ENCODE measurements around the gene TGM4.

Gene TGM4

DNA sequence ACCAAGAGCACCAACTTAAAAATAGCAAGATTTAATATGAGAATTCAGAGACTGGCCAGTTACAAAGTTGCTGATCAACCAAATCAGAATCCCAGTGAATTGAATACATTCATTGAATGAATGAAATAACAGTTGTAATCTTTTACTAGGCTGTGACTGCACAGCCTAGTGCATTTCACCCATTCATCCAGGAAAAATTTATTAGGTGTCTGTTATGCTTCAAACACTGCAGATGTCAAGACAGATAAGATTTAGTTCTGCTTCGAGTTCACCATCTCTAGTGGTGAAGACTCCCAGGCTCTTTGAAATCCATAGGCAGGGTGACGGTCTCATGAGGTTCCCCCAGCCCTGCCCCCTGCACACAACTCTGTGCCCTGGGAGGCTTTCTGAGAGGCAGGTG, 28.9 kb downstream of the TGM4 start:
- ChIA-PET POLR2A (no interaction called here), CTCF (no interaction called here)
- H3K36me3 ChIP-seq (ENCODE audit: control insufficient read depth in 2 of 2, insufficient read depth in 1 of 2, low read length in 2 of 2): no peaks in the 10 kb centered on the region
- H3K9me3 ChIP-seq (ENCODE audit: control insufficient read depth, insufficient read depth, low read depth, low read length): no peaks in the 10 kb centered on the region
- H3K4me3 ChIP-seq (ENCODE audit: low read depth, low read length): no peak overlapping the region
- TF ChIP-seq ZNF776 (tag by site-specific recombination; IDR thresholded peaks at IDR 0.05; ENCODE audit: borderline replicate concordance) (no peak), ZNF48 (tag by site-specific recombination; IDR thresholded peaks at IDR 0.05) (no peak), ZNF324 (tag by site-specific recombination; IDR thresholded peaks at IDR 0.05) (no peak), ZNF664 (tag by site-specific recombination; IDR thresholded peaks at IDR 0.05) (no peak), ZNF548 (tag by site-specific recombination; IDR thresholded peaks at IDR 0.05) (no peak), ZFP69B (tag by site-specific recombination; IDR thresholded peaks at IDR 0.05) (no peak), SALL2 (tag by site-specific recombination; IDR thresholded peaks at IDR 0.05; ENCODE audit: borderline replicate concordance) (no peak), ZNF423 (tag by site-specific recombination; IDR thresholded peaks at IDR 0.05) (no peak), IKZF3 (tag by site-specific recombination; IDR thresholded peaks at IDR 0.05) (no peak), ZFP37 (tag by site-specific recombination; IDR thresholded peaks at IDR 0.05) (no peak), SCRT2 (tag by site-specific recombination; IDR thresholded peaks at IDR 0.05) (no peak), BCL11A (tag by site-specific recombination; IDR thresholded peaks at IDR 0.05; ENCODE audit: low read depth) (no peak), ZNF600 (tag by site-specific recombination; IDR thresholded peaks at IDR 0.05) (no peak), ZNF624 (tag by site-specific recombination; IDR thresholded peaks at IDR 0.05) (no peak)
- TF ChIP-seq, protein P1, sequence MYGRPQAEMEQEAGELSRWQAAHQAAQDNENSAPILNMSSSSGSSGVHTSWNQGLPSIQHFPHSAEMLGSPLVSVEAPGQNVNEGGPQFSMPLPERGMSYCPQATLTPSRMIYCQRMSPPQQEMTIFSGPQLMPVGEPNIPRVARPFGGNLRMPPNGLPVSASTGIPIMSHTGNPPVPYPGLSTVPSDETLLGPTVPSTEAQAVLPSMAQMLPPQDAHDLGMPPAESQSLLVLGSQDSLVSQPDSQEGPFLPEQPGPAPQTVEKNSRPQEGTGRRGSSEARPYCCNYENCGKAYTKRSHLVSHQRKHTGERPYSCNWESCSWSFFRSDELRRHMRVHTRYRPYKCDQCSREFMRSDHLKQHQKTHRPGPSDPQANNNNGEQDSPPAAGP (tag by site-specific recombination; IDR thresholded peaks at IDR 0.05): no peak
- TF ChIP-seq, protein P2, sequence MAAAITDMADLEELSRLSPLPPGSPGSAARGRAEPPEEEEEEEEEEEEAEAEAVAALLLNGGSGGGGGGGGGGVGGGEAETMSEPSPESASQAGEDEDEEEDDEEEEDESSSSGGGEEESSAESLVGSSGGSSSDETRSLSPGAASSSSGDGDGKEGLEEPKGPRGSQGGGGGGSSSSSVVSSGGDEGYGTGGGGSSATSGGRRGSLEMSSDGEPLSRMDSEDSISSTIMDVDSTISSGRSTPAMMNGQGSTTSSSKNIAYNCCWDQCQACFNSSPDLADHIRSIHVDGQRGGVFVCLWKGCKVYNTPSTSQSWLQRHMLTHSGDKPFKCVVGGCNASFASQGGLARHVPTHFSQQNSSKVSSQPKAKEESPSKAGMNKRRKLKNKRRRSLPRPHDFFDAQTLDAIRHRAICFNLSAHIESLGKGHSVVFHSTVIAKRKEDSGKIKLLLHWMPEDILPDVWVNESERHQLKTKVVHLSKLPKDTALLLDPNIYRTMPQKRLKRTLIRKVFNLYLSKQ (tag by site-specific recombination; IDR thresholded peaks at IDR 0.05; ENCODE audit: borderline replicate concordance): no peak
- TF ChIP-seq, protein P3, sequence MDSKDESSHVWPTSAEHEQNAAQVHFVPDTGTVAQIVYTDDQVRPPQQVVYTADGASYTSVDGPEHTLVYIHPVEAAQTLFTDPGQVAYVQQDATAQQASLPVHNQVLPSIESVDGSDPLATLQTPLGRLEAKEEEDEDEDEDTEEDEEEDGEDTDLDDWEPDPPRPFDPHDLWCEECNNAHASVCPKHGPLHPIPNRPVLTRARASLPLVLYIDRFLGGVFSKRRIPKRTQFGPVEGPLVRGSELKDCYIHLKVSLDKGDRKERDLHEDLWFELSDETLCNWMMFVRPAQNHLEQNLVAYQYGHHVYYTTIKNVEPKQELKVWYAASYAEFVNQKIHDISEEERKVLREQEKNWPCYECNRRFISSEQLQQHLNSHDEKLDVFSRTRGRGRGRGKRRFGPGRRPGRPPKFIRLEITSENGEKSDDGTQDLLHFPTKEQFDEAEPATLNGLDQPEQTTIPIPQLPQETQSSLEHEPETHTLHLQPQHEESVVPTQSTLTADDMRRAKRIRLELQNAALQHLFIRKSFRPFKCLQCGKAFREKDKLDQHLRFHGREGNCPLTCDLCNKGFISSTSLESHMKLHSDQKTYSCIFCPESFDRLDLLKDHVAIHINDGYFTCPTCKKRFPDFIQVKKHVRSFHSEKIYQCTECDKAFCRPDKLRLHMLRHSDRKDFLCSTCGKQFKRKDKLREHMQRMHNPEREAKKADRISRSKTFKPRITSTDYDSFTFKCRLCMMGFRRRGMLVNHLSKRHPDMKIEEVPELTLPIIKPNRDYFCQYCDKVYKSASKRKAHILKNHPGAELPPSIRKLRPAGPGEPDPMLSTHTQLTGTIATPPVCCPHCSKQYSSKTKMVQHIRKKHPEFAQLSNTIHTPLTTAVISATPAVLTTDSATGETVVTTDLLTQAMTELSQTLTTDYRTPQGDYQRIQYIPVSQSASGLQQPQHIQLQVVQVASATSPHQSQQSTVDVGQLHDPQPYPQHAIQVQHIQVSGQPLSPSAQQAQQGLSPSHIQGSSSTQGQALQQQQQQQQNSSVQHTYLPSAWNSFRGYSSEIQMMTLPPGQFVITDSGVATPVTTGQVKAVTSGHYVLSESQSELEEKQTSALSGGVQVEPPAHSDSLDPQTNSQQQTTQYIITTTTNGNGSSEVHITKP (tag by site-specific recombination; IDR thresholded peaks at IDR 0.05): no peak
- H3K4me1 ChIP-seq (ENCODE audit: control insufficient read depth, insufficient read depth, low read length): no peaks in the 10 kb centered on the region
- H3K27ac ChIP-seq (ENCODE audit: extremely low read depth, low read depth, low read length): no peak overlapping the region

DNA sequence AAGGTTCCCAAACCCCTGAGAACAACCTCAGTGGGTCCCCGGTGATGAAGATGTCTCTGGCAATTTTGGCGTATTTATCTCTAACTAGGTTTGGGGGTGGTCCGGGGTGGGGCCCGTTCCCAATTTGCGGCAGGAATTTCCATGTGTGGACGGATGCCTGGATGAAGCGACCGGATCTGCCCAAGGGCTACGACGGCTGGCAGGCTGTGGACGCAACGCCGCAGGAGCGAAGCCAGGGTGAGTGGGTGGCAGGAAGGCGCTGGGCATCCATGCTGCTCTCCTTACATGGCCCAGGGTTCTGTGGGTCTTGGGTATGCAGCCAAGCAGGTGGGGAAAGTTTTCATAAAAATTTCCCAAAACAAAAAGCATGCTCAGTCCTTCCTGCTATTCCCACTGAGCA, 29.3 kb downstream of the TGM4 start:
- CTCF ChIA-PET: no interaction called here
- Histone ChIP-seq H3K36me3 (ENCODE audit: control insufficient read depth in 2 of 2, insufficient read depth in 1 of 2, low read length in 2 of 2) (no peaks in the 10 kb centered on the region), H3K9me3 (ENCODE audit: control insufficient read depth, insufficient read depth, low read depth, low read length) (no peaks in the 10 kb centered on the region), H3K27ac (ENCODE audit: extremely low read depth, low read depth, low read length) (no peak overlapping the region), H3K4me1 (ENCODE audit: control insufficient read depth, insufficient read depth, low read length) (no peaks in the 10 kb centered on the region), H3K4me3 (ENCODE audit: low read depth, low read length) (no peak overlapping the region)
- POLR2A ChIA-PET: interaction anchor here (1.1 kb wide), 1 partner anchor 71 kb away, joined by 3 read pairs; no protein-coding TSS in a partner anchor
- no peak for TF ChIP-seq ZNF416 (tag by site-specific recombination; IDR thresholded peaks at IDR 0.05)
- no peak for TF ChIP-seq ZNF623 (tag by site-specific recombination; IDR thresholded peaks at IDR 0.05)
- TF ChIP-seq, protein P4, sequence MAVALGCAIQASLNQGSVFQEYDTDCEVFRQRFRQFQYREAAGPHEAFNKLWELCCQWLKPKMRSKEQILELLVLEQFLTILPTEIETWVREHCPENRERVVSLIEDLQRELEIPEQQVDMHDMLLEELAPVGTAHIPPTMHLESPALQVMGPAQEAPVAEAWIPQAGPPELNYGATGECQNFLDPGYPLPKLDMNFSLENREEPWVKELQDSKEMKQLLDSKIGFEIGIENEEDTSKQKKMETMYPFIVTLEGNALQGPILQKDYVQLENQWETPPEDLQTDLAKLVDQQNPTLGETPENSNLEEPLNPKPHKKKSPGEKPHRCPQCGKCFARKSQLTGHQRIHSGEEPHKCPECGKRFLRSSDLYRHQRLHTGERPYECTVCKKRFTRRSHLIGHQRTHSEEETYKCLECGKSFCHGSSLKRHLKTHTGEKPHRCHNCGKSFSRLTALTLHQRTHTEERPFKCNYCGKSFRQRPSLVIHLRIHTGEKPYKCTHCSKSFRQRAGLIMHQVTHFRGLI (tag by site-specific recombination; IDR thresholded peaks at IDR 0.05): no peak
- no peak for TF ChIP-seq OSR2 (tag by site-specific recombination; IDR thresholded peaks at IDR 0.05)
- TF ChIP-seq ZNF274 (IDR thresholded peaks at IDR 0.05; ENCODE audit: low read length): no peak
- TF ChIP-seq ZNF274 (tag by site-specific recombination; IDR thresholded peaks at IDR 0.05; ENCODE audit: borderline replicate concordance): no peak
- TF ChIP-seq, protein P5, sequence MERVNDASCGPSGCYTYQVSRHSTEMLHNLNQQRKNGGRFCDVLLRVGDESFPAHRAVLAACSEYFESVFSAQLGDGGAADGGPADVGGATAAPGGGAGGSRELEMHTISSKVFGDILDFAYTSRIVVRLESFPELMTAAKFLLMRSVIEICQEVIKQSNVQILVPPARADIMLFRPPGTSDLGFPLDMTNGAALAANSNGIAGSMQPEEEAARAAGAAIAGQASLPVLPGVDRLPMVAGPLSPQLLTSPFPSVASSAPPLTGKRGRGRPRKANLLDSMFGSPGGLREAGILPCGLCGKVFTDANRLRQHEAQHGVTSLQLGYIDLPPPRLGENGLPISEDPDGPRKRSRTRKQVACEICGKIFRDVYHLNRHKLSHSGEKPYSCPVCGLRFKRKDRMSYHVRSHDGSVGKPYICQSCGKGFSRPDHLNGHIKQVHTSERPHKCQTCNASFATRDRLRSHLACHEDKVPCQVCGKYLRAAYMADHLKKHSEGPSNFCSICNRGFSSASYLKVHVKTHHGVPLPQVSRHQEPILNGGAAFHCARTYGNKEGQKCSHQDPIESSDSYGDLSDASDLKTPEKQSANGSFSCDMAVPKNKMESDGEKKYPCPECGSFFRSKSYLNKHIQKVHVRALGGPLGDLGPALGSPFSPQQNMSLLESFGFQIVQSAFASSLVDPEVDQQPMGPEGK (tag by site-specific recombination; IDR thresholded peaks at IDR 0.05): no peak
- TF ChIP-seq ZNF426 (tag by site-specific recombination; IDR thresholded peaks at IDR 0.05): no peak
- TF ChIP-seq ZNF501 (tag by site-specific recombination; IDR thresholded peaks at IDR 0.05): no peak
- no peak for TF ChIP-seq ZNF335 (tag by site-specific recombination; conservative IDR thresholded peaks at IDR 0.05)
- no peak for TF ChIP-seq ZNF266 (tag by site-specific recombination; IDR thresholded peaks at IDR 0.05; ENCODE audit: low read depth)

Measured in HEK293 (cell line).